GM19395 (cell line): ENCODE measurements around the gene SLCO2B1.

ENCODE experiments used
- ATAC-seq: cut with Tn5 transposase; IDR thresholded peaks from one replicate; pipeline ENCODE4 v1.9.1; 2021; ENCODE audit warnings: mild to moderate bottlenecking, moderate library complexity; ENCODE audit not compliant: unreplicated experiment

Gene SLCO2B1

GRCh38 chr11:75160880-75161279, 10.0 kb downstream of the SLCO2B1 start:
- ATAC-seq: no peak

DNA sequence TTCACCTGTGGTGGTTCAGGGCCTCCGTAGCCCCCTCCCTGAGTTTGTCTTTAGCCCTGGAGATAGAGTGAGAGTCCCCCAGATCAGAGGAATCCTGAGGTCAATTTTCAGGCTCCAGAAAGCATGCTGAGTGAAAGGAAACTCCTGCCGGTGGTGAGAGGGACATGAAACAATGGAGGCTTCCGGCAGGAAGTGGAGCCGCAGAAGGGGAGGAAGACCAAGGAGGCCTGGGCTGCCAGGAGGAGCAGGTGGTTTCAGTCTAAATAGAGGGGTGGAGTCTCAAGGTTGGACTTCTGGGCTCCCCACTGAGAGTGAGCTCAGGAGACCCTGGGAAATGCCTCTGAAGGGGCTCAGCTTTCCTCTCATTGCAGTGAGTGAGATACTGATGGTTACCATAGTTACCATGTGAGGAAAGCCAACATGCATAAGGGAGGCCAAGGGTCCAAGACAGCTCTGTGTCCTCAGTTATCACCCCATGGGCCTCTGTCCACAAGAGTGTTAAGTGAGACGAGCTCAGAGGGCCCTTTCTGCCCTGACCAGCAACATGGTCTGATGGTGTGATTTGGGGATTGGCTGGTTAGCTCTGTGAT, 10.7 kb downstream of the SLCO2B1 start:
- no peak for ATAC-seq

DNA sequence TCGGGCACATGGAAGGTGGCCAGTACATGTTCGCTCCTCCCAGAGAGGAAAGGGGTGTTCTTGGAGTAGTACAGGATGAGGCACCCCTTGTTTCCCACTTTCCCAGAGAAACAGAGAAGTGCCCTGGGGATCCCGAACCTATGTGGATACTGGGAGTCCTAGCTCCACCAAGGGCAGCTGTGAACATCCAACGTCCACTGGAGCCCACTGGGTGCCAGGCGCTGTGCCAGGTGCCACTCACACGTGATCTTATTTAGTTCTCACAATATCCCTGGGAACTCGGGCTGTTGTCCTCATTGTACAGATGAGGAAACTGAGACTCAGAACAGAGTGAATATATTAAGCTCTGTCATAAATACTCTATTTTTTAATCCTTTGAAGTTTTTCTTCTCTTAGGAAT, 12.0 kb downstream of the SLCO2B1 start:
- ATAC-seq: no peak

DNA sequence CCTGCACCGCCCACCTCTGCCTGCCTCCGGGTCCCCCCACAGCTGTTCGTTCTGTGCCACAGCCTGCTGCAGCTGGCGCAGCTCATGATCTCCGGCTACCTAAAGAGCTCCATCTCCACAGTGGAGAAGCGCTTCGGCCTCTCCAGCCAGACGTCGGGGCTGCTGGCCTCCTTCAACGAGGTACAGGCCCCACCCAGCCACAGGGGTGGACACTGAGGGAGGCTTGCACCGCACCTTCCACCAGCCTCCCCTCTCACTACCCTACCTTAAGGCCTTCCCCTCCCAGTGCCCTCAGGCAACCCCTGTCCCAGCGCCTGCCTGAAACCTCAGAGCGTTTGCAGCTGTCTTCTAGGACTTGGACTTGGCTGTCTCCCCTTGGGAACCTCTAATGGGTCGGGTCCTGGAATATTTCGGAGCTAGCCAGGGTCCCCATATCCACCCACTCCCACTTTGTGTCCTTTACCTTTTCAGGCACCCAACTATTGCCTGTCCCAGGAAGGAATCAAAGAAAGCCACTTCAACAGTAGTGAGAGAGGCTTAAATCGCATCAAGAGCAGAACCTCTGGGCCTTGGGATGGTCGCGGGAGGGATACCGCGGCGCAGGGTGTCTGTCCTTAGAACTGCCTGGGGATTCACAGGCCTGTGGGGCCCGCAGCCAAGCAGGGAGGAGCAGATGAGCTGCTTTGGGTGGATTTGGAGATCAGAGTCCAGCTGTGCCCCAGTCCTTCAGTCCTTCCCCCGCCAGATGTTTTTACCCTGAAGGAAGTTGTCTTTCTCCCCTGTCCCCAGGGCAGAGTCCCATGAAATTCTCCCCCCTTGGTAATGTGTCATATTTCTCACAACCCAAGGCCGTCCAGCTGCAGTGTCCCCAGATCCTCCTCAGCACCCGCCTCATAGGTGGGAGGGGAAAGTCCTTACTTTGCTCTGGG, 13.3 kb downstream of the SLCO2B1 start:
- ATAC-seq: no peak

GRCh38 chr11:75165721-75166120, 14.8 kb downstream of the SLCO2B1 start:
- ATAC-seq: no peak

DNA sequence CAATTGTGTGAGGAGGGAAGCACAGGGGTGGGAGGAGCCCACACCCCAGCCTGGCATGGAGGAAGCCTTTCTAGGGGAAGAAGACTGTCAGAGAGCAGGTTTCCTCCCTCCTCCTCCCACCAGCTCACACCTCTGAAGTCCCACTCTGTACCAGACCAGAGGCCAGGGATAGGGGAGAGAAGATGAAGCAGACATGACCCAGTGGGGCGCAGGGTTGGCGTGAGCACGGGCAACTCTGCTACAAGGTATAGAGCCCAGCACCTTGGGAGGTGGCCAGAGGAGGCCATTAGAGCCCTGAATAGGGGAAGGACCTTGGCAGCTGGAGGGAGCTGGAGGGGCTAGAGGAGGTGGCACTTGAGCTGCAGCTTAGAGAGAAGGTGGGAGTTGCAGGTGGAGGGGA, 15.9 kb downstream of the SLCO2B1 start:
- no peak for ATAC-seq

- ATAC-seq: no peak
Measured at GRCh38 chr11:75167617-75168016, 16.7 kb downstream of the SLCO2B1 start.

DNA sequence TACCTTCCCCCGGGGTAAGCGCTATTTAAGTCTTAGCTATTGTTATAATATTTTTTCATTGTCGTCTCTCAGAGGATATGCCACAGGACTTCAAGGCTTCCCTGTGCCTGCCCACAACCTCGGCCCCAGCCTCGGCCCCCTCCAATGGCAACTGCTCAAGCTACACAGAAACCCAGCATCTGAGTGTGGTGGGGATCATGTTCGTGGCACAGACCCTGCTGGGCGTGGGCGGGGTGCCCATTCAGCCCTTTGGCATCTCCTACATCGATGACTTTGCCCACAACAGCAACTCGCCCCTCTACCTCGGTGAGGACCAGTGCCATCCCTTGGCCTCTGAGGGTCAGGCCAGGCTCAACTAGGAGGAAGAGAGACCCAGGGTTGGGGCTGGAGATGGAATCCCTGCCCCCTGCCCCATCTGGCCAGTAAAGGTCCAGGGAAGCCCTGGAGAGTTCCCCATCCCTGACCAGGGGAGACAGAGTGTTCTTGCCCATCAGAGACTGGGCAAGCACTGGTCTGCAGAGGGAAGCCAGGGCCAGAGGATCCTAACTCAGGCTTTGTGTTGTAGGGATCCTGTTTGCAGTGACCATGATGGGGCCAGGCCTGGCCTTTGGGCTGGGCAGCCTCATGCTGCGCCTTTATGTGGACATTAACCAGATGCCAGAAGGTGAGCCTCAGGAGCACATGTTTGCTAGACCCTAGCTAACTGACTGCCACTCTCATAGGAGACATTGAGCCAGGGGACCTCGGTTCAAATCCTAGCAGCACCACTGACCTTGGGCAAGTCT, 18.4 kb downstream of the SLCO2B1 start:
- no peak for ATAC-seq

DNA sequence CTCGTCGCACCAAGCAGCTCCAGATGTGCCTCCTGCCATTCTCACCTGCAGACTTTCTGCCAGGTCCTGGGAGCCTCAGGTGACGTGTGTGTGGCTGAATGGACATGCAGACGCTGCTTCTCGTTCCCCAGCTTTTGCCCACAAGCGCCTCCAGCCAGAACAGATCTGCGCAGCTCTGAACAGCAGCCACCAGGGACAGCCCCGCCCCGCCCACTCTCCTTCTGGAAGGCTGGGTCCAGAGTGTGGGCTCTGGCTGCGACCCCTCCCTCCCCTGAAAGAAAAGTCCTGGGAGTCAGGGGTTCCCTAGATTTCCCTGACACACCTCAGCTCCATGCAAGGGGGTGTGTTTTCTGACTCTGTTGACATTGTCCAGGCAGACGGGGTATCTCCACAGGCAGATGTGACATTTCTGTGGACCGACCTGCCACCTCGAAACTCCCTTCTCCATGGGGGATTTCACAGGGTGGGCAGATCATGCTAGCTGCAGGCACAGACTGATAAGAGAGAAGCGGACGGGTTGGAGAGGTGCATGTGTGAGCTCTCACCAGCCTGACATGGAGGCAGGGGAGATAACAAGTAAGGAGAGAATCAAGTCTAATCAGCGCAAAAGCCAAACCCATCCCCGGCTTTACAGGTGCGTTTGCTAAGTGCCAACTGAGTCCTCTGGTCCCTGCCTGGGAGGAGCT, 19.8 kb downstream of the SLCO2B1 start:
- no peak for ATAC-seq

DNA sequence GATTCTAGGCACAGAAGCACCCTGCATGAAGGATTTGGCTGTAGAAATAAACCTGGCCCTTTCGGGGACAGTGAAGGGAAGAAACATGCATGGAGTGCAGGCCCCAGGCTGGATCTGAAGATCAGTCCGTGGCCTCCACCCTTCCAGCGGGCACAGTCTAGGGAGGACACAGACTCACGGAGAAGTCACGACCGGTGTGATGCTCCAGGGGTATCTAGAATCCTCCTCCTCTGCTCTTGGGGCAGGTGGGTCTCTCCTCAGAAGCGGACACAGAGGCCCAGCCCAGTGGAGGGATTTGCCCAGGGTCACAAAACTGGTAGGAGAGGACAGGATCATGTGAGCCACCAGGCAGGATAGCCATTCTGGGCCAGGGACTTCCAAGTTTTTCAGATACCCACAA, 22.4 kb downstream of the SLCO2B1 start:
- ATAC-seq: no peak

DNA sequence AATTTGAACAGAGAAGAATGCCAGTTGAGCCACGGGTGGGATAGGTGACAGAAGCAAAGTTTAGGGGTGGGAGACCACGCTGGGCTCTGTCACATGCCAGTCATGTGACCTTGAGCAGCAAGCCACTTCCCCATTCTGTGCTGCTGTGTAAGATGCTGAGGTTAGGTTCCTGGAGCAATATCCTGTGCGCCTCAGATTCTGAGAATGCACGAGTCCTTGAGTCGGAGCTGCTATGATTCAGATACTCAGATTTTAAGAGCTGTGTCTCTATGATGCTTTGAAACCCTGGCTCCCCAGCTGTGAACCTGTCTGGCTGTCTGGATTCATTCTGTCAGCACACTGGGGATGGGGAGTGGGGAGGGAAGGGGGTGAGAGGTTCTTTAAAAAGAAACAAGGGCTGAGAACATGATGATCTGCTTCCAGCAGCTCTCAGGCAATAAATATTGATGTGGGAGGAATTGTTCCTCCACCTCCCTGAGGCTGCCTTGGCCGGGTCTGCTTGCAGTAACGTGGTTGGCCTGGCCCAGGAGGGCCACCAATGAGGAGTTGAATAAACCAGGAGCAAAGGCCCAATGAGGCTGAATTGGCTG, 24.0 kb downstream of the SLCO2B1 start:
- ATAC-seq: no peak

DNA sequence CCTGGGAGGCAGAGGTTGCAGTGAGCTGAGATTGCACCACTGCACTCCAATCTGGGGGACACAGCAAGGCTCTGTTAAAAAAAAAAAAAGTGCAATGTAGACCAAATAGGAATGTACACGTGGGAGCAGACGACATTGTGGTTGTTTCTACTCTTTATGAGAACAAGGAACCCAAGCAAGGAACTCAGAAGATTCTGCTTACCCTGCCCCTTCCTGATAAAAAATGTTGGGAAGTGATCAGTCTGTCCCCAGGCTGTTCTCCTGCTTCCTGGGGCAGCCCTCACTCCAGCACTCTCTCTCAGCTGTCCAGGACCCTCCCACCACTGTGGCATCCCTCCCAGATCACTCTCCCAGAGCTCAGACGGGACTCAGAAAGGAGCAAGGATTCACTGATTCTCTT, 31.8 kb downstream of the SLCO2B1 start:
- ATAC-seq: no peak

GRCh38 chr11:75184051-75184450, 33.1 kb downstream of the SLCO2B1 start:
- ATAC-seq: no peak

- no peak for ATAC-seq
Measured at GRCh38 chr11:75184757-75185425, 34.0 kb downstream of the SLCO2B1 start.

DNA sequence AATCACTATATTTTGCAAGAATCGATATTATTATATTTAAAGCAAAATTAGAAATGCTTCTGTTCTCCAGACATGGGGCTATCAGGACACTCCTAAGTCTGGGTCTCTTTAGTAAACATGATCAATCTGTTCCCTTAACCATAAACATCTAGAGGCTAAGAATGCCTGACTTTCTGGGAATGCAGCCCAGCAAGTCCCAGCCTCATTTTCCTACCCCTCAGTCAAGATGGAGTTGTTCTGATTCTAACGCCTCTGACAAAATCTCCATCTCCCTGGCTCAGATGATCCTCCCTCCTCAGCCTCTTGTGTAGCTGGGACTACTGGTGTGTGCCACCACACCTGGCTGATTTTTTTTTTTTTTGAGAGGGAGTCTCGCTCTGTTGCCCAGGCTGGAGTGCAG, 35.0 kb downstream of the SLCO2B1 start:
- ATAC-seq: no peak

DNA sequence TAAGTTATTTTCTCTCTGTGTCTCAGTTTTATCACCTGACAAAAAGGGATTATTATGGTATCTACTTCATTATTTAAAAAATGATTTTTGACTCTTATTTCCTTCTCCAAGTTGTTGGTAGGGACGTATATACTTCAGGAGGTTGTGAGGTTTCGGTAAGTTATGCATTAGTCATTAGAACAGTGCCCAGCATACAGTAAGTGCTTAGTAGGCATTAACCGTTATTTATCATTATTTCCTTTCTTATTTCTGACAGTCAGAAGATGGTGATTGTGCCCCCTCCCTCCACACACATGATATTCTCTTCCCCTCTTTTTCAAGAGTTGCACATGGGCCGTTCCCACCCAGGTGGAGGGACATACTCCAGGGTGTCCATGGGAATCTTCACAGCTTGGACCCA, 36.1 kb downstream of the SLCO2B1 start:
- no peak for ATAC-seq

DNA sequence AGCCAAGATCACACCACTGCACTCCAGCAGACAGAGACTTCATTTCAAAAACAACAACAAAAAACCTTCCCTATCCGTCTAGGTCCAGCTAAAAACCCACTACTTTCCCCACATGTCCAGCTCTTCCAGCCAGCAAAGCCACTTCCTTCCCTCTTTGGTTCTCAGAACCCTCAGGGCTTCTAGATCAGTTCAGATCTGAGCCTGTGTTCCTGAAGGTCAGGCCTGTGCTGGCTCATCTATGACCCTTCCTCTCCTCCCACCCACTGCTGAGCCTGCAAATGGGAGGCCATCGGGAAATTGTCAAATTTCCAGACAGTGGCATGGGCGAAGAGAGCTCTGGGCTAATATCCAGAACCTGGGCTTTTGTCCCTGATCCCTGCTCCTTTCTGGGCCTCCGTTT, 37.8 kb downstream of the SLCO2B1 start:
- ATAC-seq: no peak

- ATAC-seq: no peak
Measured at GRCh38 chr11:75189108-75189507, 38.2 kb downstream of the SLCO2B1 start.

- ATAC-seq: no peak
Measured at GRCh38 chr11:75189911-75190310, 39.0 kb downstream of the SLCO2B1 start.

DNA sequence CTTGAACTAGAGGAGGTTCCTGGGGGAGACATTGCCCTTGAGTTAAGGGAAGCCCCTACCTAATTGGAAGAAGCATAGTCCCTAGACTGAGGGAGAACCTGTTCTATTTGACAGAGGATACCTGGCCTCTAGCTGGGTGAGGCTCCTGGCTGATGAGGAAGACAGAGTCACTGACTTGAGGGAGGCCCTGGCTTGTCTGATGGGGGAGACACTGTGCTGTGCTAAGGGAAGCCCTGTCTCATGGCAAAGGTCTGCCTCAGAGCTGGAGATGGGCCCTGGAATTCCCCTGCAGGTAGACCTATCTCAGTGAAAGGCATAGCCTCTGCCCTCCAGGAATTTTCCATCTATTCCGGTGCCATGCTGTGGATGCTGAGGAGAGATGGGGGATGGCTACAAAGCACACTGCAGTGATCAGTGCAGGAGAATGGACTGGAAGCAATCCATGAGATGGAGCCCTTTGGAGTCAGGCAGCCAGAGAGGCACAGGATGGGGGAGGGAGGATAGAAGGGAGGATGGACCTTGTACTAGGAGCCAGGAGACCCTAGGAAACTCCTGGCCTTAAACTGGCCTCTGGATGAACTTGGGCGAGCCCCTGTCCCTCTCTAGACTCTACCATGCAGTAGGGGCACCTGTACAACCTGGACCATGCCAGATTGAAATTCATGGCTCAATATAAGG, 39.9 kb downstream of the SLCO2B1 start:
- no peak for ATAC-seq
